HepG2 (cell line): ENCODE measurements around the gene SLC17A9. TPM values are rescaled to one million over a fixed set of nuclear protein-coding genes. Genes with fewer than 3 reads are reported as not detected.

Source experiments
- BRCA1 ChIP-seq: sonication (generic); formaldehyde crosslinking; IDR thresholded peaks from 2 replicates; pipeline ENCODE4 v1.4.0; 2020; ENCODE audit warnings: missing genetic modification reagents
- CENPT ChIP-seq: sonication (generic); formaldehyde crosslinking; IDR thresholded peaks from 2 replicates; pipeline ENCODE4 v1.8.0; 2022; ENCODE audit warnings: low read depth, mild to moderate bottlenecking, moderate library complexity, missing genetic modification reagents
- GPN1 ChIP-seq: sonication (generic); formaldehyde crosslinking; IDR thresholded peaks from 2 replicates; pipeline ENCODE4 v1.5.1; 2020; ENCODE audit warnings: missing genetic modification reagents, borderline replicate concordance
- GZF1 ChIP-seq: sonication (generic); formaldehyde crosslinking; IDR thresholded peaks from 2 replicates; pipeline ENCODE4 v1.5.1; 2020; ENCODE audit warnings: mild to moderate bottlenecking, missing genetic modification reagents
- IKZF1 ChIP-seq: fragments of 450-650 bp; IDR thresholded peaks from 2 replicates; pipeline ENCODE4 v1.7.1; 2016
- PLSCR1 ChIP-seq: sonication (generic); formaldehyde crosslinking; IDR thresholded peaks from 2 replicates; pipeline ENCODE4 v1.5.0; 2020; ENCODE audit warnings: missing genetic modification reagents, mild to moderate bottlenecking, borderline replicate concordance
- SP1 ChIP-seq, 2 experiments: fragments of 450-650 bp in 1 of 2; sonication (generic) in 1 of 2; formaldehyde crosslinking in 1 of 2; IDR thresholded peaks; 2 replicates each; pipeline versions ENCODE4 v1.4.0 to v1.6.1; 2016 to 2020; ENCODE audit warnings: missing genetic modification reagents in 1 of 2
- ZNF446 ChIP-seq: sonication (generic); formaldehyde crosslinking; IDR thresholded peaks from 2 replicates; pipeline ENCODE4 v1.5.0; 2020; ENCODE audit warnings: mild to moderate bottlenecking, missing genetic modification reagents
- ZNF609 ChIP-seq: sonication (generic); formaldehyde crosslinking; IDR thresholded peaks from 2 replicates; pipeline ENCODE4 v1.4.0; 2020; ENCODE audit warnings: mild to moderate bottlenecking, missing genetic modification reagents, borderline replicate concordance
- polyA plus RNA-seq, 8 experiments: library from polyadenylated mRNA; depleted of rRNA in 3 of 8; stranded (reverse) in 7 of 8; unstranded in 1 of 8; fragments of >200 nt; fragmentation: Illumina TruSeq in 4 of 8; extraction: Trizol in 4 of 8; gene quantifications; 2 replicates each; pipeline versions ENCODE4 v1.2.1 to v1.2.3, GENCODE V29; 2011 to 2016; ENCODE audit warnings: low read depth in 4 of 8, missing spikeins in 1 of 8, mixed read lengths in 1 of 8; ENCODE audit not compliant: insufficient read depth in 1 of 8
- total RNA-seq, 5 experiments: library from RNA; depleted of rRNA; stranded (reverse); fragments of >200 nt; fragmentation: Illumina TruSeq; extraction: Trizol; gene quantifications; 2 replicates each; pipeline ENCODE4 v1.2.3, GENCODE V29; 2016; ENCODE audit warnings: low read depth in 1 of 5
- TF ChIP-seq, protein P1 (sequence below): sonication (generic); formaldehyde crosslinking; IDR thresholded peaks from 2 replicates; pipeline ENCODE4 v1.5.1; 2020; ENCODE audit warnings: mild to moderate bottlenecking, missing genetic modification reagents, moderate library complexity
- TF ChIP-seq, protein P2 (sequence below): sonication (generic); formaldehyde crosslinking; IDR thresholded peaks from 2 replicates; pipeline ENCODE4 v1.5.0; 2020; ENCODE audit warnings: mild to moderate bottlenecking, missing genetic modification reagents
- TF ChIP-seq, protein P3 (sequence below): sonication (generic); formaldehyde crosslinking; IDR thresholded peaks from 2 replicates; pipeline ENCODE4 v1.5.1; 2020; ENCODE audit warnings: missing genetic modification reagents, mild to moderate bottlenecking, borderline replicate concordance

The SLC17A9 gene
- total and polyA plus RNA-seq, 2 of the 13 experiments (the other 11 are each of a cell fraction or from before 2014, with no cell fraction given): 110 to 191 TPM

DNA sequence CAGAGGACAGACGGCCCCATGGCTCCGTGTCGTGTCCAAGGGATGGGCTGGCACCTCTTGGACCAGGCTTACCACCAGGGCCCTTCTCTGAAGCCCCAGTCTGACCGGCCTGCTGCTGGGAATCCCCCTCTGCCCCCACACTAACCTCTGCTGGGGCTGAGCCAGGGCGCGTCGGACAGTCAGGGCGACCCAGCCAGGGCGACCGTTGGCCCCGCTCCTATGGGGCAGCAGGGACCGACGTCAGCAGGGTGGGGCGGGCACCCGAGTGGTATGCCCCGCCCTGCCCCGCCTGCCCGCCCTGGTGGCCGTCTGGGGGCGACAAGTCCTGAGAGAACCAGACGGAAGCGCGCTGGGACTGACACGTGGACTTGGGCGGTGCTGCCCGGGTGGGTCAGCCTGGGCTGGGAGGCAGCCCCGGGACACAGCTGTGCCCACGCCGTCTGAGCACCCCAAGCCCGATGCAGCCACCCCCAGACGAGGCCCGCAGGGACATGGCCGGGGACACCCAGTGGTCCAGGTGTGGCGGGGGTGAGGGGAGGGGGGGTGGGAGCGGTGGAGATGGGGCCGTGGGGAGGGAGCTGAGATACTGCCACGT is at the start of gene SLC17A9 (continued):
- TF ChIP-seq ZNF609 (CRISPR knock-in tag): peak; percentile 77; the same call in 1 of the 2 replicates
- peak; percentile 56; the same call in 1 of the 2 replicates for TF ChIP-seq GZF1 (CRISPR knock-in tag)
- TF ChIP-seq, protein P1, sequence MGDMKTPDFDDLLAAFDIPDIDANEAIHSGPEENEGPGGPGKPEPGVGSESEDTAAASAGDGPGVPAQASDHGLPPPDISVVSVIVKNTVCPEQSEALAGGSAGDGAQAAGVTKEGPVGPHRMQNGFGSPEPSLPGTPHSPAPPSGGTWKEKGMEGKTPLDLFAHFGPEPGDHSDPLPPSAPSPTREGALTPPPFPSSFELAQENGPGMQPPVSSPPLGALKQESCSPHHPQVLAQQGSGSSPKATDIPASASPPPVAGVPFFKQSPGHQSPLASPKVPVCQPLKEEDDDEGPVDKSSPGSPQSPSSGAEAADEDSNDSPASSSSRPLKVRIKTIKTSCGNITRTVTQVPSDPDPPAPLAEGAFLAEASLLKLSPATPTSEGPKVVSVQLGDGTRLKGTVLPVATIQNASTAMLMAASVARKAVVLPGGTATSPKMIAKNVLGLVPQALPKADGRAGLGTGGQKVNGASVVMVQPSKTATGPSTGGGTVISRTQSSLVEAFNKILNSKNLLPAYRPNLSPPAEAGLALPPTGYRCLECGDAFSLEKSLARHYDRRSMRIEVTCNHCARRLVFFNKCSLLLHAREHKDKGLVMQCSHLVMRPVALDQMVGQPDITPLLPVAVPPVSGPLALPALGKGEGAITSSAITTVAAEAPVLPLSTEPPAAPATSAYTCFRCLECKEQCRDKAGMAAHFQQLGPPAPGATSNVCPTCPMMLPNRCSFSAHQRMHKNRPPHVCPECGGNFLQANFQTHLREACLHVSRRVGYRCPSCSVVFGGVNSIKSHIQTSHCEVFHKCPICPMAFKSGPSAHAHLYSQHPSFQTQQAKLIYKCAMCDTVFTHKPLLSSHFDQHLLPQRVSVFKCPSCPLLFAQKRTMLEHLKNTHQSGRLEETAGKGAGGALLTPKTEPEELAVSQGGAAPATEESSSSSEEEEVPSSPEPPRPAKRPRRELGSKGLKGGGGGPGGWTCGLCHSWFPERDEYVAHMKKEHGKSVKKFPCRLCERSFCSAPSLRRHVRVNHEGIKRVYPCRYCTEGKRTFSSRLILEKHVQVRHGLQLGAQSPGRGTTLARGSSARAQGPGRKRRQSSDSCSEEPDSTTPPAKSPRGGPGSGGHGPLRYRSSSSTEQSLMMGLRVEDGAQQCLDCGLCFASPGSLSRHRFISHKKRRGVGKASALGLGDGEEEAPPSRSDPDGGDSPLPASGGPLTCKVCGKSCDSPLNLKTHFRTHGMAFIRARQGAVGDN: peak; percentile 81; the same call in 1 of the 2 replicates
- peak; percentile 72; the same call in 1 of the 2 replicates for TF ChIP-seq BRCA1 (CRISPR knock-in tag)
- TF ChIP-seq SP1 (IDR thresholded peaks at IDR 0.05): no peak
- TF ChIP-seq SP1 (CRISPR knock-in tag; IDR thresholded peaks at IDR 0.05): peak; percentile 95
- TF ChIP-seq PLSCR1 (CRISPR knock-in tag): no peak
- 0 out of 2 replicates have a peak, but pooled peaks have one; percentile 61 for TF ChIP-seq GPN1 (CRISPR knock-in tag)
- no peak for TF ChIP-seq IKZF1
- TF ChIP-seq ZNF446 (CRISPR knock-in tag): no peak
- peak; percentile 64; the same call in 1 of the 2 replicates for TF ChIP-seq CENPT (CRISPR knock-in tag)
- TF ChIP-seq, protein P2, sequence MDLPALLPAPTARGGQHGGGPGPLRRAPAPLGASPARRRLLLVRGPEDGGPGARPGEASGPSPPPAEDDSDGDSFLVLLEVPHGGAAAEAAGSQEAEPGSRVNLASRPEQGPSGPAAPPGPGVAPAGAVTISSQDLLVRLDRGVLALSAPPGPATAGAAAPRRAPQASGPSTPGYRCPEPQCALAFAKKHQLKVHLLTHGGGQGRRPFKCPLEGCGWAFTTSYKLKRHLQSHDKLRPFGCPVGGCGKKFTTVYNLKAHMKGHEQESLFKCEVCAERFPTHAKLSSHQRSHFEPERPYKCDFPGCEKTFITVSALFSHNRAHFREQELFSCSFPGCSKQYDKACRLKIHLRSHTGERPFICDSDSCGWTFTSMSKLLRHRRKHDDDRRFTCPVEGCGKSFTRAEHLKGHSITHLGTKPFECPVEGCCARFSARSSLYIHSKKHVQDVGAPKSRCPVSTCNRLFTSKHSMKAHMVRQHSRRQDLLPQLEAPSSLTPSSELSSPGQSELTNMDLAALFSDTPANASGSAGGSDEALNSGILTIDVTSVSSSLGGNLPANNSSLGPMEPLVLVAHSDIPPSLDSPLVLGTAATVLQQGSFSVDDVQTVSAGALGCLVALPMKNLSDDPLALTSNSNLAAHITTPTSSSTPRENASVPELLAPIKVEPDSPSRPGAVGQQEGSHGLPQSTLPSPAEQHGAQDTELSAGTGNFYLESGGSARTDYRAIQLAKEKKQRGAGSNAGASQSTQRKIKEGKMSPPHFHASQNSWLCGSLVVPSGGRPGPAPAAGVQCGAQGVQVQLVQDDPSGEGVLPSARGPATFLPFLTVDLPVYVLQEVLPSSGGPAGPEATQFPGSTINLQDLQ (CRISPR knock-in tag): peak; percentile 69; the same call in 1 of the 2 replicates
- TF ChIP-seq, protein P3, sequence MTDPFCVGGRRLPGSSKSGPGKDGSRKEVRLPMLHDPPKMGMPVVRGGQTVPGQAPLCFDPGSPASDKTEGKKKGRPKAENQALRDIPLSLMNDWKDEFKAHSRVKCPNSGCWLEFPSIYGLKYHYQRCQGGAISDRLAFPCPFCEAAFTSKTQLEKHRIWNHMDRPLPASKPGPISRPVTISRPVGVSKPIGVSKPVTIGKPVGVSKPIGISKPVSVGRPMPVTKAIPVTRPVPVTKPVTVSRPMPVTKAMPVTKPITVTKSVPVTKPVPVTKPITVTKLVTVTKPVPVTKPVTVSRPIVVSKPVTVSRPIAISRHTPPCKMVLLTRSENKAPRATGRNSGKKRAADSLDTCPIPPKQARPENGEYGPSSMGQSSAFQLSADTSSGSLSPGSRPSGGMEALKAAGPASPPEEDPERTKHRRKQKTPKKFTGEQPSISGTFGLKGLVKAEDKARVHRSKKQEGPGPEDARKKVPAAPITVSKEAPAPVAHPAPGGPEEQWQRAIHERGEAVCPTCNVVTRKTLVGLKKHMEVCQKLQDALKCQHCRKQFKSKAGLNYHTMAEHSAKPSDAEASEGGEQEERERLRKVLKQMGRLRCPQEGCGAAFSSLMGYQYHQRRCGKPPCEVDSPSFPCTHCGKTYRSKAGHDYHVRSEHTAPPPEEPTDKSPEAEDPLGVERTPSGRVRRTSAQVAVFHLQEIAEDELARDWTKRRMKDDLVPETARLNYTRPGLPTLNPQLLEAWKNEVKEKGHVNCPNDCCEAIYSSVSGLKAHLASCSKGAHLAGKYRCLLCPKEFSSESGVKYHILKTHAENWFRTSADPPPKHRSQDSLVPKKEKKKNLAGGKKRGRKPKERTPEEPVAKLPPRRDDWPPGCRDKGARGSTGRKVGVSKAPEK: no peak; the same call in 1 of the 2 replicates
